GM12801 (cell line): ENCODE results near the gene NKX6-1.

Experiments
- TF ChIP-seq, protein P1 (sequence below): IDR thresholded peaks from one replicate; pipeline ENCODE4 v1.5.1; 2011; ENCODE audit warnings: control low read depth; ENCODE audit not compliant: insufficient read length; ENCODE audit errors: extremely low read depth

Gene NKX6-1

DNA sequence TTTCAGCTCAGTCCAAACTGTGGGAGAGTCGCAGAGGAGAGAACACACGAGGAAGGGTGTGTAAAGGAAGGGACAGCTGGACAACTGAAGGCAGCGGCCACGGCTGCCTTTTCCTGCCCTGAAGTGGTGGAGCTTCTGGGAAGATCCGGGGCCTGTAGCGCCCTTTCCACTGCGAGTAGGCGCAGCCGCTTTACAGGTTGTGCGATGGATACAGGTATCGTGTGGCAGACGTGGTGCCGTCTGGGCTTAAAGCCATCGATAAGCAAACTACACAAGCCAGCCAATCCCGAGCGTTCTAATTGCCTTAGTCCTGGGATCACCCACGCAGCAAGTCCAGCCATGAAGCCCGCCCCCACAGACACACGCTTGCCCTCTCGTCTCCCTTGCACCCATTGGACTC is 15.4 kb downstream of the NKX6-1 start:
- TF ChIP-seq, protein P1, sequence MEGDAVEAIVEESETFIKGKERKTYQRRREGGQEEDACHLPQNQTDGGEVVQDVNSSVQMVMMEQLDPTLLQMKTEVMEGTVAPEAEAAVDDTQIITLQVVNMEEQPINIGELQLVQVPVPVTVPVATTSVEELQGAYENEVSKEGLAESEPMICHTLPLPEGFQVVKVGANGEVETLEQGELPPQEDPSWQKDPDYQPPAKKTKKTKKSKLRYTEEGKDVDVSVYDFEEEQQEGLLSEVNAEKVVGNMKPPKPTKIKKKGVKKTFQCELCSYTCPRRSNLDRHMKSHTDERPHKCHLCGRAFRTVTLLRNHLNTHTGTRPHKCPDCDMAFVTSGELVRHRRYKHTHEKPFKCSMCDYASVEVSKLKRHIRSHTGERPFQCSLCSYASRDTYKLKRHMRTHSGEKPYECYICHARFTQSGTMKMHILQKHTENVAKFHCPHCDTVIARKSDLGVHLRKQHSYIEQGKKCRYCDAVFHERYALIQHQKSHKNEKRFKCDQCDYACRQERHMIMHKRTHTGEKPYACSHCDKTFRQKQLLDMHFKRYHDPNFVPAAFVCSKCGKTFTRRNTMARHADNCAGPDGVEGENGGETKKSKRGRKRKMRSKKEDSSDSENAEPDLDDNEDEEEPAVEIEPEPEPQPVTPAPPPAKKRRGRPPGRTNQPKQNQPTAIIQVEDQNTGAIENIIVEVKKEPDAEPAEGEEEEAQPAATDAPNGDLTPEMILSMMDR = no peak

GRCh38 chr4:84482564-84483563 is 16.2 kb downstream of the NKX6-1 start:
- TF ChIP-seq, protein P1 = no peak

- TF ChIP-seq, protein P1 = no peak
These were observed 17.2 kb downstream of the NKX6-1 start for GRCh38 chr4:84481860-84482245.

- TF ChIP-seq, protein P1 = no peak
These were observed 17.8 kb downstream of the NKX6-1 start for GRCh38 chr4:84481077-84481859.

DNA sequence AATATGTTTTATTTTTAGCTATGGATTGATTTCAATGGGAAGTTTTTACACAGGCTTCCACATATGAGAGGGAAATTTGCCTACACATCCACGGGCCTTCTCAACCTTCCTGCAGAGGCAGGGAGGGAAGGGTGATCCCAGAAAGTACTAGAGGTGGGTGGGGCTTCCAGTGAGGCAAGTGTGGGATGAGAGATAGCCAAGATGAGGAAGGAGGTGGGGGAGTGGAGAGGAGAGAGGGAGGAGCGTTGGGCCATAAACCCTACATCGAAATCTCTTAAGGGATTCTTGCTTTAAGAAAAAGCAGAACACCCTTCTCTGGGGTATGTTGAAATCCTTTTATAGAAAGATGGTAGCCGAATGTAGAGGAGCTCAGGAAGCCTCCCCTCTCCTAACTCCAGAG is 19.0 kb downstream of the NKX6-1 start:
- TF ChIP-seq, protein P1 = no peak

DNA sequence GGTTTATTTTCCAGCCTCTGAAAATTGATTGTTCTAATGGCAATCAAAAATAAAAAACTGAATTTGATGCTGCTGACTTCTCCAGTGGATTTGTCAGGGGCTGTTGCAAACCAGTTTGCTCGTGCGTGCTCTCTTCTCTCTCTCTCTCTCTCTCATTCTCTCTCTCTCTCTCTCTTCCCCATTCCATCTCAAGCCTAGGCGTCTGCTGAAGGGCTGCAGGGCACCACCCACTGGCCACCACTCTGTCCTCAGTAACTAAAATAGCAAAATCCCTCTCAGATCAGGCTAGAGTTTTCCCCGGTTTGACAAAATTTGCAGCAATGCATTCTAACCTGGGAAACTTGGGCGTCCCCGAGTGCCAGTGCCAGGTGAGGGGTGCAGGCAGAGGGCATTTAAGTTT is 19.4 kb downstream of the NKX6-1 start:
- TF ChIP-seq, protein P1 = no peak

DNA sequence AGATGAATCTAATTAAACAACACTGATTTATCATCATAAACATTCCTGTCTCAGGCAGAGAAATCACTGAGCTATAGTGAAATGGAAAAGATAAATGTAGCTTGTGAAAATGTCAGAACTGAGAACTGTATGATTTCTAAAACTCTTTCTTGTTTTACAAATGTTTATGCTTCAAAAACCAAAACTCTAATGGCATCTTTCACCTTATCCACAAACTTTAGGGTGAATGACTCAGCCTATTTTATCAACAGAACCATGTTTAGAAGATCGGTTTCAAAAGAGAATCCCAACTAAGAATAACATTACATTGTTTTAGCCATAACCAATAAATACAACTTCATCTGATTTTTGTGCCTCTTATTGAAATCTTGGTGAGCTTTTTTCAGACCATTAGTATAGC is 21.4 kb downstream of the NKX6-1 start:
- TF ChIP-seq, protein P1 = no peak
